ENCODE measurements around the gene MGARP. TPM values are rescaled to one million over a fixed set of nuclear protein-coding genes. Genes with fewer than 3 reads are reported as not detected.
"Not testable (repeated sequence)": the region's sequence is repeated elsewhere in the genome, so short reads cannot be mapped to it uniquely, and the experiment has no call there.

The MGARP gene
- under 1 TPM in 2 of 6 donors, not detected in 4; 0.43 to 0.98 TPM for total RNA-seq

GRCh38 chr4:139279760-139280620 lies at the start of gene MGARP:
TSS of gene MGARP (minus strand) at chr4:139280225. CDS start at chr4:139280158, 67 bp downstream.
- ATAC-seq (ENCODE audit: low FRiP score in 2 of 2) (peak in 1 of 2 donors; percentile 79), DNase-seq (peak in 1 of 2 donors; percentile 87)
- H3K9me3 ChIP-seq: peaks cover 0 to 6% (median 0%) of the 10 kb centered on the region in 4 donors
- no peaks in the 10 kb centered on the region for H3K36me3 ChIP-seq
- H3K27me3 ChIP-seq: peaks cover 0 to 22% (median 6%) of the 10 kb centered on the region in 4 donors
- TF ChIP-seq POLR2A (IDR thresholded peaks at IDR 0.05): no peak
- no peak for TF ChIP-seq EP300 (IDR thresholded peaks at IDR 0.05)
- no peak for TF ChIP-seq POLR2AphosphoS5 (IDR thresholded peaks at IDR 0.05)
- no peak for TF ChIP-seq CTCF (IDR thresholded peaks at IDR 0.05)
- H3K4me3 ChIP-seq: peak within 1 kb of the TSS in 3 of 4 donors; percentile 33 to 49 (median 47)
- 17 to 34% methylated on average over 11 to 31 of the region's 51 CpGs for WGBS, 2 donors
- H3K27ac ChIP-seq: no peak within 1 kb of the TSS
- H3K4me1 ChIP-seq: peaks cover 7 to 18% (median 13%) of the 10 kb centered on the region in 4 donors

- WGBS, 2 donors: 86 to 87% methylated on average over 4 of the region's 4 CpGs
Observed at GRCh38 chr4:139329665-139330200, 49.7 kb upstream of the MGARP start.

GRCh38 chr4:139324620-139325019 lies 44.6 kb upstream of the MGARP start:
- no peaks in the 10 kb centered on the region for H3K27me3 ChIP-seq
- WGBS, 2 donors: 67 to 76% methylated on average over 6 of the region's 6 CpGs
- peaks cover 6 to 25% (median 11%) of the 10 kb centered on the region in 4 donors for H3K4me1 ChIP-seq
- no peak overlapping the region for H3K4me3 ChIP-seq
- H3K36me3 ChIP-seq: peaks cover 0 to 7% (median 2%) of the 10 kb centered on the region in 4 donors
- no peaks in the 10 kb centered on the region for H3K9me3 ChIP-seq
- ATAC-seq (ENCODE audit: low FRiP score in 2 of 2): no peak
- TF ChIP-seq EP300 (IDR thresholded peaks at IDR 0.05): no peak
- no peak for TF ChIP-seq POLR2A (IDR thresholded peaks at IDR 0.05)
- TF ChIP-seq CTCF (IDR thresholded peaks at IDR 0.05): no peak
- TF ChIP-seq POLR2AphosphoS5 (IDR thresholded peaks at IDR 0.05): no peak
- no peak for DNase-seq
- no peak overlapping the region for H3K27ac ChIP-seq

More at GRCh38 chr4:139329665-139330200, 49.7 kb upstream of the MGARP start:
- no peaks in the 10 kb centered on the region for H3K27me3 ChIP-seq
- peaks cover 0 to 10% (median under 1%) of the 10 kb centered on the region in 4 donors for H3K4me1 ChIP-seq
- no peak overlapping the region for H3K27ac ChIP-seq
- peaks cover 0 to 13% (median 2%) of the 10 kb centered on the region in 4 donors for H3K36me3 ChIP-seq
- no peaks in the 10 kb centered on the region for H3K9me3 ChIP-seq
- TF ChIP-seq EP300 (IDR thresholded peaks at IDR 0.05) (no peak), POLR2AphosphoS5 (IDR thresholded peaks at IDR 0.05) (no peak), POLR2A (IDR thresholded peaks at IDR 0.05) (no peak), CTCF (IDR thresholded peaks at IDR 0.05) (no peak)
- no peak for ATAC-seq (ENCODE audit: low FRiP score in 2 of 2)
- no peak overlapping the region for H3K4me3 ChIP-seq
- DNase-seq: no peak

- peaks cover 6 to 29% (median 11%) of the 10 kb centered on the region in 4 donors for H3K4me1 ChIP-seq
- H3K27ac ChIP-seq; DNase-seq; H3K9me3 ChIP-seq; H3K27me3 ChIP-seq; H3K36me3 ChIP-seq; ATAC-seq (ENCODE audit: low FRiP score in 2 of 2); H3K4me3 ChIP-seq: not testable (repeated sequence)
- WGBS, 2 donors: 95 to 98% methylated on average over 6 of the region's 6 CpGs
Observed at GRCh38 chr4:139322541-139322940, 42.5 kb upstream of the MGARP start.

- H3K36me3 ChIP-seq; H3K9me3 ChIP-seq; H3K27ac ChIP-seq; ATAC-seq (ENCODE audit: low FRiP score in 2 of 2); DNase-seq; H3K4me3 ChIP-seq; H3K27me3 ChIP-seq: not testable (repeated sequence)
- 41 to 56% methylated on average over 1 of the region's 1 CpG for WGBS, 2 donors
- peaks cover 6 to 29% (median 11%) of the 10 kb centered on the region in 4 donors for H3K4me1 ChIP-seq
Observed at GRCh38 chr4:139322070-139322469, 42.0 kb upstream of the MGARP start.
